ENCODE measurements around the gene ZBTB47. TPM values are rescaled to one million over a fixed set of nuclear protein-coding genes. Genes with fewer than 3 reads are reported as not detected.

Gene ZBTB47
- total RNA-seq, 2 donors from 2014 or later: 4.0 to 9.0 TPM

DNA sequence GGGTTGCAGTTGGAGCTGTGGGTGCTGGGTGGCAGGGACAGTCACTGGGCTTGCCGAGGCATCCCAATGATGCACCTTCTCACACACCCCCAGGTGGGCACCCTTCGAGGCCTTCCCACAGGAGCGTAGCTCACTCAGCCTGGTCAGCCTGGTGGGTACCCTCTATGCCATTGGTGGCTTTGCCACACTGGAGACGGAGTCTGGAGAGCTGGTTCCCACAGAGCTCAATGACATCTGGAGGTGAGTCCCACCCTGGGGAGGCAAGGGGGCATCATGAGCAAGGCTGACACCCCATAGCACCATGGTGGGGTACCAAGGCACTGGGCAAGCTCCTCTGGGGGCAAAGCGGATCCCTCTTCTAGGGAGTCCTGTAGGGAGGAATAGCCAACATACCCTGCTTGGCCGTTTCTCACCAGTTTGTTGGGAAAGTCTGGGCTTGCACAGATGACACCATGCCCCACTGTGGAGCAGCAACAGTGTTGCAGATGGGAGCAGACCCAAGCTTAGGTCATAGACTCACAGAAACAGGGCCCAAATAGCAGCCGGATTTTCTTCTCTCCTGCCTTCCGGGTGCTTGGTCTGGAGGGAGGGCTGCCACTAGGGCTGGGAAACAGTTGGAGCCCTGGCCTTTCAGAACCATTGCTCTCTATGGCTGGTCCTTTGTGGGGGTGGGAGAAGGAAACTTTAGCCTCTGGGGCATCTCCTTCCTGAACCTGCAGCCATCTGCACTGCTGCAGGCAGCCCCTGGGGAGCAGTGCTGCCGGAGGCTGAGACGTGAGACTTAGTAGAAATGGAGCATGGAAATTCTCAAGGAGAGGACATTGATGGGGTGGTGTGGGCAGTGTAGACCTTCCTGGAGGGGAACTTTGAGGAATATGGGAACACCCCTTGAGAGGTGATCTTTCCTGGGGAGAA lies 37.5 kb downstream of the ZBTB47 start:
- H3K9ac ChIP-seq (ENCODE audit: low read depth in 2 of 2, low read length in 2 of 2): no peak overlapping the region
- H3K27ac ChIP-seq: no peak overlapping the region
- no peak overlapping the region for H3K4me3 ChIP-seq
- H3K36me3 ChIP-seq: no peaks in the 10 kb centered on the region
- no peak for TF ChIP-seq CTCF (IDR thresholded peaks at IDR 0.05)
- no peaks in the 10 kb centered on the region for H3K27me3 ChIP-seq
- no peaks in the 10 kb centered on the region for H3K4me1 ChIP-seq
- no peaks in the 10 kb centered on the region for H3K9me3 ChIP-seq
- DNase-seq: no peak
- intact Hi-C loops (cut with DNase I): no loop called here

DNA sequence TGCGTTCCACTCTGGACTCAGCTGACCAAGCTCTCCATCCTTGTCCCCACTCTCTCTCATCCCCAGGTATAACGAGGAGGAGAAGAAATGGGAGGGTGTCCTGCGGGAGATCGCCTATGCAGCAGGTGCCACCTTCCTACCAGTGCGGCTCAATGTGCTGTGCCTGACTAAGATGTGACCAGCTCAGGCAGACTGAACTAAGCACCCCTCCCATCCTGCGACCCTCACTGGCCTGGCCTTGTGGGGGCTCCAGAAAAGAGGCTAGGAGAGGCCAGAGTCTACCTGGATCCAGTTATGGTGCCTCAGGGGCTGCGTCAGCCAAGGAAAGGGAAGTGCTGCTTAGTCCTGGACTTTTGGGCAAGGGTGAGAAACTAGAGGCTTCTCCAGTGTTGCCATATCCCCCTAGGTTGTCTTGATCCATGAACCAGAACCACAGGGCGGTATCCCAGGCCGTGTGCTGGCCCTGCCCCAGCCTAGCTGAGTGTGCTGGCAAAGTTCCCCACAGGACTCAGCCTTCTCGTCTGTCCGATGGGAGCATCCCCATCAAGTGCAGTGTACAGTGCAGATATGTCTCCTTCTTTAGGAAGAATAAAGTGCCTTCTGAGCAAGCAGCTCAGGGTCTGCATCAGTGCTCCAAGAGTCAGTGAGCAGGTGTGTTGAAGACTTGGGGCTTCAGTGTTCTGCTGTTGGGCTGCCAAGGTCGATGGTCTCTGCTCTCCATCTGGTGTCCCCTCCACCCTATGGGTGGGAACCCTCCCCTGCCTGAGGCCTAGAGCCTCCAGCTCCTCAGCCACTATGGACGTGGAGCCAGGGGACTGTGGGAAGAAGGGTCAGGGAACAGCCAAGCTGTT lies 38.5 kb downstream of the ZBTB47 start:
- no peak overlapping the region for H3K4me3 ChIP-seq
- H3K27ac ChIP-seq: no peak overlapping the region
- no peaks in the 10 kb centered on the region for H3K27me3 ChIP-seq
- DNase-seq: no peak
- intact Hi-C loops (cut with DNase I): no loop called here
- no peak overlapping the region for H3K9ac ChIP-seq (ENCODE audit: low read depth in 2 of 2, low read length in 2 of 2)
- no peaks in the 10 kb centered on the region for H3K36me3 ChIP-seq
- no peak for TF ChIP-seq CTCF (IDR thresholded peaks at IDR 0.05)
- H3K4me1 ChIP-seq: no peaks in the 10 kb centered on the region
- H3K9me3 ChIP-seq: no peaks in the 10 kb centered on the region

- no peak for TF ChIP-seq CTCF (IDR thresholded peaks at IDR 0.05)
- H3K9me3 ChIP-seq: no peaks in the 10 kb centered on the region
These were observed 39.4 kb downstream of the ZBTB47 start for GRCh38 chr3:42692667-42693529.

GRCh38 chr3:42693530-42693930 lies 40.0 kb downstream of the ZBTB47 start:
- no peak for DNase-seq
- H3K36me3 ChIP-seq: no peaks in the 10 kb centered on the region

More at GRCh38 chr3:42692667-42693529, 39.4 kb downstream of the ZBTB47 start:
- no peak for DNase-seq
- intact Hi-C loops (cut with DNase I): no loop called here
- Histone ChIP-seq H3K4me1 (no peaks in the 10 kb centered on the region), H3K36me3 (no peaks in the 10 kb centered on the region), H3K27ac (no peak overlapping the region), H3K4me3 (no peak overlapping the region), H3K27me3 (no peaks in the 10 kb centered on the region), H3K9ac (ENCODE audit: low read depth in 2 of 2, low read length in 2 of 2) (no peak overlapping the region)

More at GRCh38 chr3:42693530-42693930, 40.0 kb downstream of the ZBTB47 start:
- no peaks in the 10 kb centered on the region for H3K9me3 ChIP-seq
- no peaks in the 10 kb centered on the region for H3K27me3 ChIP-seq
- no peak overlapping the region for H3K4me3 ChIP-seq
- no peak overlapping the region for H3K9ac ChIP-seq (ENCODE audit: low read depth in 2 of 2, low read length in 2 of 2)
- H3K27ac ChIP-seq: no peak overlapping the region
- no peaks in the 10 kb centered on the region for H3K4me1 ChIP-seq
- TF ChIP-seq CTCF (IDR thresholded peaks at IDR 0.05): no peak
- intact Hi-C loops (cut with DNase I): no loop called here

Data from colonic mucosa (tissue), 4 donors.